NB4 (cell line): ENCODE results near the gene TBC1D26.
"Not testable (repeated sequence)": the region's sequence is repeated elsewhere in the genome, so short reads cannot be mapped to it uniquely, and the experiment has no call there.

Source experiments
- CTCF ChIP-seq: IDR thresholded peaks from one replicate; pipeline ENCODE4 v1.5.1; 2012; ENCODE audit warnings: low read depth, low read length
- MAX ChIP-seq: IDR thresholded peaks from 2 replicates; pipeline ENCODE4 v1.6.1; 2011; ENCODE audit warnings: low read depth, low read length
- POLR2A ChIP-seq: IDR thresholded peaks from 2 replicates; pipeline ENCODE4 v1.6.1; 2011; ENCODE audit warnings: mild to moderate bottlenecking; ENCODE audit not compliant: insufficient read length; ENCODE audit errors: extremely low read depth

GRCh38 chr17:15770679-15771078, 38.6 kb downstream of the TBC1D26 start:
- TF ChIP-seq POLR2A, CTCF, MAX: not testable (repeated sequence)
